Activated CD4-positive, alpha-beta T cell treated with anti-CD3 and anti-CD28 coated beads, Interleukin-2, amount 10 ng/mL, durations not matched to agents 7 days and 5 days (primary cell): ENCODE results near the gene ISG20. TPM values are rescaled to one million over a fixed set of nuclear protein-coding genes. Genes with fewer than 3 reads are reported as not detected.

Source experiments
- CTCF ChIA-PET: fragments of 350-600 bp; sonication (Branson Sonifier 250); formaldehyde crosslinking; loops from one replicate; lab custom pipeline; 2021; ENCODE audit warnings: antibody characterized with exemption; lab: Charles Lee
- POLR2A ChIA-PET: fragments of 350-600 bp; sonication (Branson Sonifier 250); formaldehyde crosslinking; loops from one replicate; lab custom pipeline; 2021; ENCODE audit warnings: antibody characterized with exemption; lab: Charles Lee
- DNase-seq: peaks from one replicate; pipeline ENCODE4 v3.0.0-alpha.2; 2020
- H3K27ac Mint-ChIP-seq: one replicate; pipeline ENCODE4 v1.8.0; 2021; ENCODE audit warnings: mild to moderate bottlenecking, moderate library complexity, mixed read lengths
- H3K27me3 Mint-ChIP-seq: one replicate; pipeline ENCODE4 v1.8.0; 2021; ENCODE audit warnings: mixed read lengths
- H3K36me3 Mint-ChIP-seq: one replicate; pipeline ENCODE4 v1.8.0; 2021; ENCODE audit warnings: low read depth, mixed read lengths
- H3K4me1 Mint-ChIP-seq: one replicate; pipeline ENCODE4 v1.8.0; 2021; ENCODE audit warnings: mixed read lengths
- H3K4me3 Mint-ChIP-seq: one replicate; pipeline ENCODE4 v1.8.0; 2021; ENCODE audit warnings: mild to moderate bottlenecking, moderate library complexity, mixed read lengths
- H3K9me3 Mint-ChIP-seq: one replicate; pipeline ENCODE4 v1.8.0; 2021; ENCODE audit warnings: mixed read lengths
- total RNA-seq, 2 experiments: library from RNA; stranded (reverse); gene quantifications; one replicate each; pipeline ENCODE4 v1.2.3, GENCODE V29; 2021

ISG20 gene
- total RNA-seq, 2 experiments from 2014 or later, result 206 to 236 TPM

GRCh38 chr15:88612186-88612796, 26.5 kb upstream of the ISG20 start:
- ChIA-PET CTCF (interaction anchor here (0.6 to 1.5 kb wide), 2 partner anchors 12 to 17 kb away, joined by 4 read pairs; no protein-coding TSS in a partner anchor), POLR2A (no interaction called here)
- Mint-ChIP-seq H3K4me1 (peaks cover 1% of the 10 kb centered on the region), H3K36me3 (no peaks in the 10 kb centered on the region), H3K27me3 (peaks cover 53% of the 10 kb centered on the region), H3K9me3 (no peaks in the 10 kb centered on the region), H3K27ac (no peak overlapping the region), H3K4me3 (no peak overlapping the region)
- DNase-seq, result no peak

DNA sequence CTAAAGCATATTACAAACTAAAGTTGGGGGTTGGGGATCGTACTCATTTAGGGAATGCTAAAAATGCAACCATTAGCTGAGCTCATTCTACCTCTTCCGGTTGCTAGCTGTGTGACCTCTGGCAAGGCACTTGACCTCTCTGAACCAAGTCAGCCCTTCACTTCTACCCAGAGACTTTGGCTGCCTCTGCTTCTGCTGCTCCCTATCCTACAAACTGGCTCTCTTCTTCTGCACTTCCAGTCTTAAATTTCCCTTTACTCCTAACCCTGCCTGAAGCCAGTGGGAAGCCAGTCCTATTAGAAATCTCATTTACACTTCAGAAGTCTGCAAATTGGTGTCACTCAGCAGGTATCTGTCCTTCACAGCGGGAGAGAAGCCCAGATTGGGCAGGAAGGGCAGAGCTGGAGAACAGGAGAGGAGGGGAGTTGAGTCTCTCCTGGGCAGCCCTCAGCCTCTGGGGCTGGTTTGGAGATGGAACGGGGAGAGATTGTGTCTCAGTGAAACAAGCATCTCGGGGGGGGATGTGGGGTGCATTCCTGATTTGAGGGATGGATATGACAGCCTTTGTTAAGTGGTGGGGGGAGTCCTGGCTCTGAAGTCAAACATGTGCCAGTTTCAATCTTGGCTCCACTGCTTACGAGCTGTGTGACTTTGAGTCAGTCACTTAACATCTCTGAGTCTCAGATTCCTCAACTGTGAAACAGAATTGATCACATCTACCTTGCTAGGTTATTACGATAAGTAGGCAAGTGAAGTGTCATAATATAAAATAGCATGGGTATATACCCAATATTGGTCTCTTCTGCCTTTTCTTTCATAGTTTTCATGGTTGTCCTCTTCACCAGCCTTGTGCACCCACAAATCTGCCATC, 25.5 kb upstream of the ISG20 start:
- ChIA-PET CTCF (interaction anchor here (1.5 kb wide), 1 partner anchor 11 kb away, joined by 4 read pairs; no protein-coding TSS in a partner anchor), POLR2A (no interaction called here)
- DNase-seq, result no peak

GRCh38 chr15:88615303-88616107, 23.3 kb upstream of the ISG20 start:
- POLR2A ChIA-PET, result interaction anchor here (0.6 kb wide), 1 partner anchor 9 kb away, joined by 4 read pairs; no protein-coding TSS in a partner anchor
- no peak overlapping the region for H3K4me3 Mint-ChIP-seq
- no peak overlapping the region for H3K27ac Mint-ChIP-seq
- H3K36me3 Mint-ChIP-seq, result no peaks in the 10 kb centered on the region
- peaks cover 29% of the 10 kb centered on the region for H3K27me3 Mint-ChIP-seq
- peaks cover 8% of the 10 kb centered on the region for H3K4me1 Mint-ChIP-seq
- DNase-seq, result no peak
- CTCF ChIA-PET, result no interaction called here
- no peaks in the 10 kb centered on the region for H3K9me3 Mint-ChIP-seq

More for the DNA sequence above, 25.5 kb upstream of the ISG20 start:
- H3K4me3 Mint-ChIP-seq, result no peak overlapping the region
- no peak overlapping the region for H3K27ac Mint-ChIP-seq
- peaks cover 1% of the 10 kb centered on the region for H3K4me1 Mint-ChIP-seq
- H3K27me3 Mint-ChIP-seq, result peaks cover 44% of the 10 kb centered on the region
- H3K9me3 Mint-ChIP-seq, result no peaks in the 10 kb centered on the region
- H3K36me3 Mint-ChIP-seq, result no peaks in the 10 kb centered on the region

DNA sequence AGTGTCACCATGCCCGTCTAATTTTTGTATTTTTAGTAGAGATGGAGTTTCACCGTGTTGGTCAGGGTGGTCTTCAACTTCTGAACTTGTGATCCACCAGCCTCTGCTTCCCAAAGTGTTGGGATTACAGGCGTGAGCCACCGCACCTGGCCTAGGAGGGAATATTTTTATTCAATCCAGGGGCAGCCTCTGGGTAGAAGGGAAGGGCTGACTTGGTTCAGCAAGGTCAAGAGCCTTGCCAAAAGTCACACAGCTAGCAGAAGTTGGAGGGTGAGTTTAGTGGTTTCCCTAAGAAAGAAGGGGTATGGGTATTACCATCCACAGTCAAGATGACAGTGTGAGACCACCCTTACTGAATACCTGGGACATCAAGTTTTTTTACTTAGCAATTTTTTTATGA, 22.6 kb upstream of the ISG20 start:
- ChIA-PET POLR2A (no interaction called here), CTCF (no interaction called here)
- no peaks in the 10 kb centered on the region for H3K9me3 Mint-ChIP-seq
- H3K27ac Mint-ChIP-seq, result no peak overlapping the region
- H3K36me3 Mint-ChIP-seq, result no peaks in the 10 kb centered on the region
- no peak for DNase-seq
- H3K4me1 Mint-ChIP-seq, result peaks cover 14% of the 10 kb centered on the region
- peaks cover 24% of the 10 kb centered on the region for H3K27me3 Mint-ChIP-seq
- no peak overlapping the region for H3K4me3 Mint-ChIP-seq

- H3K36me3 Mint-ChIP-seq, result peaks cover 5% of the 10 kb centered on the region
- H3K27me3 Mint-ChIP-seq, result peaks cover 18% of the 10 kb centered on the region
- no peak overlapping the region for H3K27ac Mint-ChIP-seq
- H3K9me3 Mint-ChIP-seq, result no peaks in the 10 kb centered on the region
- no peak overlapping the region for H3K4me3 Mint-ChIP-seq
- ChIA-PET POLR2A (no interaction called here), CTCF (no interaction called here)
- peaks cover 14% of the 10 kb centered on the region for H3K4me1 Mint-ChIP-seq
- DNase-seq, result no peak
Observed at GRCh38 chr15:88617031-88617722, 21.6 kb upstream of the ISG20 start.

DNA sequence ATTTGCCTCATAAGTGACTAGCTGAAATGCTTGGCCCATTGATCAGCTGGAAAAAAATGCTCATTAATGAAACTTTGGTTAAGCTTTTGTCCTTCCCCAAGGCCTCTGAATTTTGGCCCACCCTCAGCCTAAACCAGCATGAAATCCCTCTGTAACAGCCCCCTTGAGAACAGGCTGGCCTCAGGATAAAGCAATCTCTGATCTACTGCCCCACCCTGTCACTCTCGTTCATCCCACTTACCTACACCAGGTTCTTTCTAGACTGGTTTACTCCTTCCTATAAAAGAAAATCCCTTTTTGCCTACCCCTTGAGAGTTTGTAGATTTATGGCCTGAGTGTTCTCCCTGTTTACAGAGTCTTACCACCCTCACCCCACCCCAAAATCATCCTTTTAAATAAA, 21.0 kb upstream of the ISG20 start:
- POLR2A ChIA-PET, result no interaction called here
- Mint-ChIP-seq H3K4me3 (no peak overlapping the region), H3K4me1 (peaks cover 20% of the 10 kb centered on the region), H3K9me3 (no peaks in the 10 kb centered on the region), H3K27me3 (peaks cover 16% of the 10 kb centered on the region), H3K36me3 (peaks cover 9% of the 10 kb centered on the region), H3K27ac (no peak overlapping the region)
- no peak for DNase-seq
- CTCF ChIA-PET, result no interaction called here

DNA sequence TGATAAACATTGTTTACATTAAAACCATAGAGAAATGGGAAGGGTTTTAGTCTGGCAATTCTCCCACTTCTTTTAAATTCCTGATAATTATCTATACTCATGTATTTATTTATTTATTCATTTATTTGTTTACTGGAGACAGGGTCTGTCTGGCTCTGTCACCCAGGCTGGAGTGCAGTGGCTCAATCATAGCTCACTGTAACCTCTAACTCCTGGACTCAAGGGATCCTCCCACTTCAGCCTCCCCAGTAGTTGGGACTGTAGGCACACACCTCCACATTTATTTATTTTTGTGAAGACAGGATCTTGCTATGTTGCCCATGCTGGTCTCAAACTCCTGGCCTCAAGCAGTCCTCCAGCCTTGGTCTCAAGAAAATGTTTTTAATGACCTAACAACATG, 20.1 kb upstream of the ISG20 start:
- no peak overlapping the region for H3K27ac Mint-ChIP-seq

DNA sequence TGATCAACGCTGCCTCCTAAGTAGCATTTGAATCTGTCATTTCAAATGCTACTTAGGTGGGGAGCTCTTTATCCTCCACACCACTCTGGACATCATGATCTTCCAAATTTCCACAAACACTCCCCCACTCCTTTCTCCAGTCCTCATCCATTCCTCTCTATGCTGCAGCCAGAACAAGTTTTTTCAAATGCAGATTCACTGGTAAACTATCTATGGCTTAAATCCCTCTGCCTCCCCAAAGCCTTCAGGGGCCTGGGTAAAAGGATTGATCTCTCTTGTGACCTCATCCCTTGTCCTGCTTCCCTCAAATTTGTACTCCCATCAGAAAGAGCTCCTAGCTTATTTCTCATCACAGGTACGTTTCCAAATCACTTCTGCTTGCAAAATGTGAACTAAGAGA, 19.0 kb upstream of the ISG20 start:
- peaks cover 39% of the 10 kb centered on the region for H3K4me1 Mint-ChIP-seq
- H3K27me3 Mint-ChIP-seq, result peaks cover 5% of the 10 kb centered on the region
- no peak overlapping the region for H3K4me3 Mint-ChIP-seq
- no peak overlapping the region for H3K27ac Mint-ChIP-seq
- ChIA-PET POLR2A (no interaction called here), CTCF (interaction anchor here (0.9 to 1.0 kb wide), 2 partner anchors 19 to 68 kb away, joined by 3 to 4 read pairs; partner anchors contain the start of gene ISG20)
- peaks cover 26% of the 10 kb centered on the region for H3K36me3 Mint-ChIP-seq
- H3K9me3 Mint-ChIP-seq, result no peaks in the 10 kb centered on the region
- DNase-seq, result no peak

More for the DNA sequence above, 20.1 kb upstream of the ISG20 start:
- Mint-ChIP-seq H3K9me3 (no peaks in the 10 kb centered on the region), H3K27me3 (peaks cover 10% of the 10 kb centered on the region), H3K4me3 (no peak overlapping the region), H3K4me1 (peaks cover 29% of the 10 kb centered on the region), H3K36me3 (peaks cover 15% of the 10 kb centered on the region)
- ChIA-PET POLR2A (no interaction called here), CTCF (no interaction called here)
- DNase-seq, result no peak

GRCh38 chr15:88620995-88621772, 17.6 kb upstream of the ISG20 start, which contains the start of gene AEN:
AEN (plus strand) TSS chr15:88621340; CDS start chr15:88626210, 4,870 bp downstream.
- POLR2A ChIA-PET, result no interaction called here
- Mint-ChIP-seq H3K4me3 (peak within 1 kb of the TSS; percentile 91), H3K27ac (peak within 1 kb of the TSS; percentile 93), H3K4me1 (peaks cover 49% of the 10 kb centered on the region), H3K36me3 (peaks cover 33% of the 10 kb centered on the region), H3K9me3 (no peaks in the 10 kb centered on the region), H3K27me3 (peaks cover 5% of the 10 kb centered on the region)
- peak; percentile 96 for DNase-seq
- CTCF ChIA-PET, result interaction anchor here (1.2 kb wide), 1 partner anchor 18 kb away, joined by 4 read pairs; the partner anchor contains the start of gene ISG20

- Mint-ChIP-seq H3K36me3 (peaks cover 33% of the 10 kb centered on the region), H3K27me3 (peaks cover 5% of the 10 kb centered on the region), H3K4me3 (peak overlapping the region; percentile 91), H3K27ac (peak overlapping the region; percentile 93), H3K4me1 (peaks cover 56% of the 10 kb centered on the region), H3K9me3 (no peaks in the 10 kb centered on the region)
- ChIA-PET POLR2A (interaction anchor here (1.0 kb wide), 1 partner anchor 17 kb away, joined by 7 read pairs; the partner anchor contains the start of gene ISG20), CTCF (interaction anchor here (1.2 kb wide), 1 partner anchor 17 kb away, joined by 4 read pairs; the partner anchor contains the start of gene ISG20)
- DNase-seq, result peak; percentile 76
Observed at GRCh38 chr15:88621789-88622604, 16.8 kb upstream of the ISG20 start.
